Measurements from ENCODE around the gene MAP7D1.
A peak's percentile ranks its signal among the peaks of the same experiment; 100 is the strongest.
"Not testable (repeated sequence)": the region's sequence is repeated elsewhere in the genome, so short reads cannot be mapped to it uniquely, and the experiment has no call there.

Gene MAP7D1

DNA sequence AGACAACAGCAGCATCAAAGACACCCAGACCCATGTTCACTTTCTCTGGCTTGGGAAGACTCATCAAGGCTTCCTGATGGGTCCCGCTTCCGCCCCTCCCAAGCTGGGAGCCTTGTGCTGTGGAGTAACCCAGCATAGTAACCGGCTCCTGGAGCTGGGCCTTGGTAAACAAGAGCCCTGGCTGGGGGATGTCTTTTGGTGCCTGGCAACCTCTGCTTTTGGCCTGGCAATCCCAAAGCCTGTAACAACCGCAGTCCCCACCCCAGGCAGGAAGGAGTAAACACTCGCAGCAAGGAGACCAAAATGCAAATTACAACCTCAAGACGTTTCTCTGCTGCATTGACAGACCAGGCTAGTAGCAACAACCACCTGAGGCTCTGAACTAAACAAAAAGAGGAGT is 51.4 kb downstream of the MAP7D1 start:
- no peak for DNase-seq

DNA sequence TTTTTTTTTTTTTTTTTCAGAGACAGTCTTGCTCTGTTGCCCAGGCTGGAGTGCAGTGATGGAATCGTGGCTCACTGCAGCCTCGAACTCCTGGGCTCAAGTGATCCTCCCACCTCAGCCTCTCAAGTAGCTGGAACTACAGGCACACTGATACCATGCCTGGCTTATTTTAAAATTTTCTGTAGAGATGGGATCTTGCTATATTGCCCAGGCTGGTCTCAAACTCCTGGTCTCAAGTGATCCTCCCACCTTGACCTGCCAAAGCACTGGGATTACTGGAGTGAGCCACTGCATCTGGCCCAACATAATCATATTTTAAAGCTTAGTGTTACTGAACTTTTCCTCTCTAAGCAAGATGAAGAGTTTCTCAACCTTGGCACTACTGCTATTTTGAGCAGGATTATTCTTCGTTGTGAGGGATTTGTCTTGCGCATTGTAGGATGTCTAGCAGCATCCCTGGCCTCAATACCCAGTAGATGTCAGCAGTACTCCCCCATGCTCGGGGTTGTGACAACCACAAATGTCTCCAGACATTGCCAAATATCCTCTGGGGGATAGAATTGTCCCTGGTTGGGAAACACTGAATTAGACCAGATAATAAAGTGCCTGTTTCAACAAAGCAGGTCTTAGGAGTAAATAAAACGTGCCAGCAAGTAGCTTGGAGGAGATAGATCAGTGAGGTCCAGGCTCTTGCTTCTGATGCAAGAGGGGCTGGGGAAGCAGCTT is 53.2 kb downstream of the MAP7D1 start:
- DNase-seq, result no peak

DNA sequence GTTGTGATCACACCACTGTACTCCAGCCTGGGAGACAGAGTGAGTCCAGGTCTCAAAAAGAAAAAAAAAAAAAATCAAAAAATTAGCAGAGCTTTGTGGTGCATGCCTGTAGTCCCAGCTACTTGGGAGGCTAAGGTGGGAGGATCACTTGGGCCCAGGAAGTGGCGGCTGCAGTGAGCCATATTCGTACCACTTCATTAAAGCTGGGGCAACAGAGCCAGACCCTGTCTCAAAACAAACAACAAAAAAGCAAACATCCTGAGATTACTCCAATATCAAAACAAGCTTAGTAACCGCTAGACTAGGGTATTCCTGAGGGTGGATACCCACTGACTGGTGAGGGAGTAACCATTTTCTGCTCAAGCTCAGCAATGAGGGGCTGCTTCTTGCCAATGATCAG is 55.3 kb downstream of the MAP7D1 start:
- no peak for DNase-seq

- DNase-seq, result no peak
Observed at GRCh38 chr1:36211841-36212240, 55.9 kb downstream of the MAP7D1 start.

DNA sequence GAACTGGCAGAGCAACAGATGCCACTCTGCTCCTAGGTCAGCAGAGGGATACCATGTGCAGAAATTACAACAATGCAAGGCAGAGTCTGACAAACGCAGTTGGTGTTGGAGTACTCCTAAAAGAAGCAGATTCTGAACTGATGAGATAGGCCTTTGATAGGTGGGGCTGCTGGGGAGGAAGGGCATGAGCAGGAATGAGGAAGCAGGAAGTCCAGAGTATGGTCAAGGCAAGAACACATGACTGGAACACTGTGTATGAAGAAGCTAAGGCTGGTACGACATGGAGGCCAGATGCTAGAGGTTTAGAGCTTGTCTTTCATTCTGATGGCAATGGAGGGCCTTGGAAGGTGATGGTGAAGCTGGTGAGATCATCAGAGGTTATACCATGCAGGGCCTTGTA is 56.8 kb downstream of the MAP7D1 start:
- no peak for DNase-seq

DNA sequence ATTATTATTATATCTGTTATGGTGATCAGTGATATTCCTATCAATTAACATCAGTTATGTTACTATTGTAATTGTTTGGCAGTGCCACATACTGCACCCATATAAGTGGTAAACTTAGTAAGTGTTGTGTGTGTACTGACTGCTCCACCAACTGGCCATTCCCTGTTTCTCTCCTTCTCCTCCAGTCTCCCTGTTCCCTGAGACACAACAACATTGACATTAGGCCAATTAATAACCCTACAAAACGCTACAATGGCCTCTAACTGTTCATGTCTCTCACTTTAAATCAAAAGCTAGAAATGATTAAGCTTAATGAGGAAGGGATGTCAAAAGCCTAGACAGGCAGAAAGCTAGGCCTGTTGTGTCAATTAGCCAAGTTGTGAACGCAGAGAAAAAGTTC is 61.7 kb downstream of the MAP7D1 start:
- no peak for DNase-seq

- DNase-seq, result not testable (repeated sequence)
Observed at GRCh38 chr1:36221901-36222300, 65.9 kb downstream of the MAP7D1 start.

- peak; percentile 37 for DNase-seq
Observed at GRCh38 chr1:36222481-36223380, 66.8 kb downstream of the MAP7D1 start.

GRCh38 chr1:36223381-36223995 is 67.5 kb downstream of the MAP7D1 start:
- peak; percentile 35 for DNase-seq

- DNase-seq, result peak; percentile 99
Observed at GRCh38 chr1:36223996-36224536, 68.1 kb downstream of the MAP7D1 start, which contains the start of gene THRAP3. TSS of gene THRAP3 (plus strand) at chr1:36224443. CDS start at chr1:36282564, 58,121 bp downstream.

GRCh38 chr1:36224537-36225282 is 68.8 kb downstream of the MAP7D1 start:
- peak; percentile 85 for DNase-seq

GRCh38 chr1:36225283-36225899 is 69.4 kb downstream of the MAP7D1 start:
- DNase-seq, result no peak

- DNase-seq, result not testable (repeated sequence)
Observed at GRCh38 chr1:36230279-36230678, 74.3 kb downstream of the MAP7D1 start.

All from stimulated activated CD8-positive, alpha-beta memory T cell treated with anti-CD3 and anti-CD28 coated beads, Interleukin-4, amount 100 ng/mL, for 48 hours (primary cell).